Endothelial cell of umbilical vein (primary cell): Measurements from ENCODE around the gene TSPAN18. TPM values are rescaled to one million over a fixed set of nuclear protein-coding genes. Genes with fewer than 3 reads are reported as not detected.

Experiments used
- BruUV-seq: library from RNA; stranded (reverse); fragments of 400-500 nt; replicated peaks from 2 replicates; lab custom pipeline; 2021; lab: Mats Ljungman, UMichigan
- CTCF ChIA-PET: fragments of 300-600, 350-600 bp; sonication (Branson Sonifier 250); formaldehyde crosslinking; loops from one replicate; lab custom pipeline; 2021; ENCODE audit warnings: antibody characterized with exemption, inconsistent platforms; lab: Charles Lee
- POLR2A ChIA-PET: fragments of 300-600, 350-600 bp; sonication (Branson Sonifier 250); formaldehyde crosslinking; loops from one replicate; lab custom pipeline; 2021; ENCODE audit warnings: antibody characterized with exemption, inconsistent platforms; lab: Charles Lee
- DNase-seq: peaks from one replicate; pipeline ENCODE4 v3.0.0-alpha.2; 2011; ENCODE audit warnings: low read depth, low spot score
- FAIRE-seq: peaks from 2 replicates; lab custom pipeline; 2011; peaks lifted over from hg19 to GRCh38; lab: Jason Lieb, UNC
- H2AFZ ChIP-seq: 2 replicates; pipeline ENCODE4 v1.6.0; 2012; ENCODE audit warnings: low read depth, low read length, control low read depth, inconsistent platforms
- H3K27ac ChIP-seq: 2 replicates; pipeline ENCODE4 v1.5.1; 2011; ENCODE audit warnings: low read depth, mild to moderate bottlenecking, control low read depth, low read length, moderate library complexity; ENCODE audit not compliant: insufficient read depth
- H3K27me3 ChIP-seq, 2 experiments: 2 replicates each; pipeline versions ENCODE4 v1.6.0 to v1.6.1; 2011; ENCODE audit warnings: low read length in 2 of 2, mixed read lengths in 1 of 2; ENCODE audit not compliant: control insufficient read depth in 2 of 2, insufficient read depth in 2 of 2
- H3K36me3 ChIP-seq, 2 experiments: 2 replicates in 1 of 2; 3 replicates in 1 of 2; pipeline ENCODE4 v1.5.1; 2011; ENCODE audit warnings: low read length in 2 of 2, mild to moderate bottlenecking in 1 of 2, moderate library complexity in 1 of 2; ENCODE audit not compliant: control insufficient read depth in 2 of 2, insufficient read depth in 2 of 2; ENCODE audit errors: extremely low read depth in 1 of 2
- H3K4me1 ChIP-seq: 3 replicates; pipeline ENCODE4 v1.5.1; 2011; ENCODE audit warnings: mild to moderate bottlenecking, low read length; ENCODE audit not compliant: control insufficient read depth, insufficient read depth; ENCODE audit errors: extremely low read depth
- H3K4me2 ChIP-seq: 2 replicates; pipeline ENCODE4 v1.6.1; 2011; ENCODE audit warnings: low read length, control low read depth, mixed read lengths; ENCODE audit not compliant: insufficient read depth
- H3K4me3 ChIP-seq, 3 experiments: fragments of 200-600 bp in 1 of 3; sonication (generic), shearing (Covaris generic) in 1 of 3; replicated peaks in 1 of 3; 2 replicates each; pipeline ENCODE4 v1.5.1; 2011 to 2016; ENCODE audit warnings: control low read depth in 3 of 3, low read length in 3 of 3, mild to moderate bottlenecking in 2 of 3, inconsistent platforms in 1 of 3, low read depth in 1 of 3, moderate library complexity in 1 of 3; ENCODE audit not compliant: insufficient read depth in 1 of 3
- H3K79me2 ChIP-seq: 2 replicates; pipeline ENCODE4 v1.6.0; 2012; ENCODE audit warnings: low read length, inconsistent platforms; ENCODE audit not compliant: control insufficient read depth, insufficient read depth
- H3K9ac ChIP-seq: replicated peaks from 2 replicates; pipeline ENCODE3; 2011; ENCODE audit warnings: low read length, control low read depth; ENCODE audit not compliant: insufficient read depth; ENCODE audit errors: extremely low read depth
- H3K9me1 ChIP-seq: replicated peaks from 3 replicates; pipeline ENCODE4 v1.6.0; 2011; ENCODE audit warnings: mild to moderate bottlenecking, low read length; ENCODE audit not compliant: control insufficient read depth, insufficient read depth; ENCODE audit errors: extremely low read depth
- H3K9me3 ChIP-seq: replicated peaks from 2 replicates; pipeline ENCODE4 v1.5.1; 2012; ENCODE audit warnings: low read length, inconsistent platforms; ENCODE audit not compliant: control insufficient read depth, insufficient read depth
- H4K20me1 ChIP-seq: replicated peaks from 2 replicates; pipeline ENCODE3; 2011; ENCODE audit warnings: mild to moderate bottlenecking, low read length; ENCODE audit not compliant: control insufficient read depth, insufficient read depth; ENCODE audit errors: extremely low read depth
- EZH2 ChIP-seq: IDR thresholded peaks from 2 replicates; pipeline ENCODE4 v1.6.1; 2012; ENCODE audit warnings: borderline replicate concordance, low read depth, mild to moderate bottlenecking, moderate library complexity, low read length, inconsistent platforms; ENCODE audit not compliant: severe bottlenecking
- FOS ChIP-seq: IDR thresholded peaks from 2 replicates; pipeline ENCODE4 v1.6.1; 2011; ENCODE audit warnings: mild to moderate bottlenecking, low read length, moderate library complexity, borderline replicate concordance; ENCODE audit not compliant: insufficient read depth
- GATA2 ChIP-seq: IDR thresholded peaks from 2 replicates; pipeline ENCODE4 v1.7.0; 2011; ENCODE audit warnings: low read depth, mild to moderate bottlenecking, moderate library complexity, mixed read lengths, low read length; ENCODE audit not compliant: insufficient read length, insufficient read depth
- JUN ChIP-seq: IDR thresholded peaks from 2 replicates; pipeline ENCODE4 v1.6.1; 2011; ENCODE audit warnings: borderline replicate concordance, low read depth; ENCODE audit not compliant: insufficient read length, insufficient read depth
- MAX ChIP-seq: IDR thresholded peaks from 2 replicates; pipeline ENCODE4 v1.6.1; 2011; ENCODE audit not compliant: insufficient read depth, insufficient read length
- MYC ChIP-seq: IDR thresholded peaks from one replicate; pipeline ENCODE4 v1.6.1; 2011; ENCODE audit warnings: mild to moderate bottlenecking, low read depth, low read length
- POLR2A ChIP-seq: IDR thresholded peaks from 2 replicates; pipeline ENCODE4 v1.6.1; 2012; ENCODE audit warnings: low read depth, mild to moderate bottlenecking, control low read depth, low read length
- POLR2AphosphoS5 ChIP-seq: IDR thresholded peaks from 2 replicates; pipeline ENCODE4 v1.6.1; 2012; ENCODE audit warnings: low read depth, mild to moderate bottlenecking, control low read depth, low read length, moderate library complexity; ENCODE audit not compliant: insufficient read depth
- dilution Hi-C: fragments of 300-500 bp; cut with MboI; formaldehyde crosslinking; loops from one replicate; pipeline ENCODE4 v1.15.0; 2019; ENCODE audit warnings: low sequenced_read_pairs; ENCODE audit not compliant: extremely low pct_ligation_motif_present
- intact Hi-C: fragments of 100-400 bp; cut with micrococcal nuclease; formaldehyde crosslinking; loops from one replicate; pipeline ENCODE4 v1.10.0; 2022
- polyA plus RNA-seq, 4 experiments: library from polyadenylated mRNA; depleted of rRNA in 3 of 4; stranded (reverse) in 3 of 4; unstranded in 1 of 4; fragments of >200 nt; gene quantifications; 2 replicates each; pipeline versions ENCODE4 v1.2.1 to v1.2.3, GENCODE V29; 2011 to 2012; ENCODE audit warnings: missing spikeins in 1 of 4
- total RNA-seq: library from RNA; stranded (reverse); gene quantifications from 2 replicates; pipeline ENCODE4 v1.2.3, GENCODE V29; 2021
- TF ChIP-seq, protein P1 (sequence below), 2 donors: IDR thresholded peaks; 1 replicate in 1 of 2; 2 replicates in 1 of 2; pipeline ENCODE4 v1.5.1; 2011; ENCODE audit warnings: low read length in 2 of 2, mild to moderate bottlenecking in 2 of 2, moderate library complexity in 2 of 2, control low read depth in 1 of 2, inconsistent platforms in 1 of 2, low read depth in 1 of 2; ENCODE audit not compliant: insufficient read depth in 1 of 2; ENCODE audit errors: extremely low read depth in 1 of 2

The TSPAN18 gene
- total and polyA plus RNA-seq, 2 donors (not counting 3 experiments of a cell fraction or from before 2014, with no cell fraction given) = 32.2 to 118 TPM

DNA sequence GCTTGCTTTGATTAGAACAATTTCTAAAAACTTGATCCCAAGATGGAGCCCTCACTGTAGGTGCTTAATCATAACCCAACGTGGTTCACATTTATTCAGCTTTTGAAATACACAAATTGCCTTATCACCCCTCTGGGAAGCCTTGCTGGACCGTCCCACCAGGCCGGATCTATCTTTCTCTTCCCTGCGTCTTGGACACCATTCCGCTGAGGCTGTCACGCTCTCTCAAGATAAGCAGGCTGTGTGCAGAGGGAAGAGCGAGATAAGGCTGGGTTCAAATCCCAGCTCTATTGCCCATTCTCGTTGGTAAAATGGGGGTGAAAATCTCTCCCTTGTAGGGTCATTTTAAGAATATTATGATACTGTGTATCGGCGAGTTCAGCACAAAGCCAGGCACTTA is 244.4 kb downstream of the TSPAN18 start:
- TF ChIP-seq POLR2A (no peak), EZH2 (no peak), POLR2AphosphoS5 (no peak)
- H2AFZ ChIP-seq = no peak overlapping the region
- no peaks in the 10 kb centered on the region for H3K79me2 ChIP-seq
- no peak overlapping the region for H3K27ac ChIP-seq
- H3K9me1 ChIP-seq = no peaks in the 10 kb centered on the region
- no peaks in the 10 kb centered on the region for H4K20me1 ChIP-seq
- H3K36me3 ChIP-seq = no peaks in the 10 kb centered on the region
- dilution Hi-C loops = no loop called here
- no peak for FAIRE-seq
- H3K9ac ChIP-seq = no peak overlapping the region
- peaks cover 0 to 3% of the 10 kb centered on the region in 2 experiments for H3K27me3 ChIP-seq
- BruUV-seq = no TSS peak
- no peaks in the 10 kb centered on the region for H3K4me1 ChIP-seq
- DNase-seq = no peak
- H3K4me3 ChIP-seq = no peak overlapping the region
- ChIA-PET CTCF (interaction anchor here (0.8 to 1.5 kb wide), 2 partner anchors 9 to 11 kb away, joined by 3 to 4 read pairs; no protein-coding TSS in a partner anchor), POLR2A (no interaction called here)
- no peak overlapping the region for H3K4me2 ChIP-seq
- intact Hi-C loops = no loop called here
- no peaks in the 10 kb centered on the region for H3K9me3 ChIP-seq

DNA sequence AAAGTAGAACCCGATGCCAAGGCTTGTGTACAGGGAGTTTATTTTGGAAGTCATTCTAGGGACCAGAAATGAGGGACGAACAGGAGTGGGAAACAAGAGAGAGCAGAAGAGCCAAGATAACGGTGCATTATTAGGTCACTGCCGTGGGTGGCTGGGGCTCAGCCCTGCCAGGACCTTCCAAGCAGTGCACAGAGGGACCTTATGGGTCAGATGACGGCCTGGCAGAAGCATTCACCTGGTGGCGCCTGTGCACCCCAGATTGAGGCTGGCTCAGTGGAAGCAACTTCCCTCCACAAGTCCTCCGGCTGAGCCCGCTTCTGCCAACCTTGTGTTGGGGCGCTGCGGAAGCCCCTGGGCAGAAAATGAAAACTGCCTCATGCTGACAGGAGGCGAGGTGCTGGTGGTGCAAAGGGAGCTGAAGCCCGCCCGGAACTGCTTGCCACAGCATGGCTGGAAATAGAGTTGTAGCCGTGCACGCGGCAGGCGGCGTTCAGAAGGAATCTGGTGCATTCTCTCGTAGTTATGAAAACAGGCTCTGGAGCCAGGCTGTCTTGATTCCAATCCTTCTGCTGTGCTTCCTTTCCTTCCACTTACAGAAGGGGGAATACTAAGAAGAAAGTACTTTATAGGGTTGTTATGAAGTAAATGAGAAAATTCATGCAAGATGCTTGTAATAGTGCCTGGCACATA is 246.1 kb downstream of the TSPAN18 start:
- ChIA-PET CTCF (no interaction called here), POLR2A (no interaction called here)
- dilution Hi-C loops (no loop called here), intact Hi-C loops (no loop called here)
- FAIRE-seq (no peak), DNase-seq (no peak)
- Histone ChIP-seq H3K4me2 (no peak overlapping the region), H3K27ac (no peak overlapping the region), H2AFZ (no peak overlapping the region), H3K27me3 (peaks cover 0 to 3% of the 10 kb centered on the region in 2 experiments), H3K9me1 (no peaks in the 10 kb centered on the region), H3K4me3 (no peak overlapping the region), H3K9ac (no peak overlapping the region), H4K20me1 (no peaks in the 10 kb centered on the region), H3K4me1 (peaks cover 9% of the 10 kb centered on the region), H3K36me3 (no peaks in the 10 kb centered on the region), H3K79me2 (no peaks in the 10 kb centered on the region), H3K9me3 (no peaks in the 10 kb centered on the region)
- no TSS peak for BruUV-seq
- TF ChIP-seq FOS = no peak
- TF ChIP-seq MYC = no peak
- no peak for TF ChIP-seq POLR2AphosphoS5
- no peak for TF ChIP-seq GATA2
- TF ChIP-seq POLR2A = no peak
- no peak for TF ChIP-seq JUN
- TF ChIP-seq, protein P1, sequence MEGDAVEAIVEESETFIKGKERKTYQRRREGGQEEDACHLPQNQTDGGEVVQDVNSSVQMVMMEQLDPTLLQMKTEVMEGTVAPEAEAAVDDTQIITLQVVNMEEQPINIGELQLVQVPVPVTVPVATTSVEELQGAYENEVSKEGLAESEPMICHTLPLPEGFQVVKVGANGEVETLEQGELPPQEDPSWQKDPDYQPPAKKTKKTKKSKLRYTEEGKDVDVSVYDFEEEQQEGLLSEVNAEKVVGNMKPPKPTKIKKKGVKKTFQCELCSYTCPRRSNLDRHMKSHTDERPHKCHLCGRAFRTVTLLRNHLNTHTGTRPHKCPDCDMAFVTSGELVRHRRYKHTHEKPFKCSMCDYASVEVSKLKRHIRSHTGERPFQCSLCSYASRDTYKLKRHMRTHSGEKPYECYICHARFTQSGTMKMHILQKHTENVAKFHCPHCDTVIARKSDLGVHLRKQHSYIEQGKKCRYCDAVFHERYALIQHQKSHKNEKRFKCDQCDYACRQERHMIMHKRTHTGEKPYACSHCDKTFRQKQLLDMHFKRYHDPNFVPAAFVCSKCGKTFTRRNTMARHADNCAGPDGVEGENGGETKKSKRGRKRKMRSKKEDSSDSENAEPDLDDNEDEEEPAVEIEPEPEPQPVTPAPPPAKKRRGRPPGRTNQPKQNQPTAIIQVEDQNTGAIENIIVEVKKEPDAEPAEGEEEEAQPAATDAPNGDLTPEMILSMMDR (IDR thresholded peaks at IDR 0.05; ENCODE audit: extremely low read depth in 1 of 2, insufficient read depth in 1 of 2, low read depth in 1 of 2, low read length in 2 of 2) = no peak
- no peak for TF ChIP-seq EZH2
- no peak for TF ChIP-seq MAX
